ENCODE data around the gene CTNNA3. TPM values are rescaled to one million over a fixed set of nuclear protein-coding genes. Genes with fewer than 3 reads are reported as not detected.

The CTNNA3 gene
- total RNA-seq, 4 donors from 2014 or later: 1.2 to 7.1 (median 1.3) TPM

GRCh38 chr10:66564287-66564686 lies 1131.7 kb downstream of the CTNNA3 start:
- no peak for TF ChIP-seq CTCF (IDR thresholded peaks at IDR 0.05)
- ATAC-seq (ENCODE audit: low FRiP score) (no peak), DNase-seq (ENCODE audit: low spot score) (no peak)

- DNase-seq (ENCODE audit: low spot score): no peak
- no peak for ATAC-seq (ENCODE audit: low FRiP score)
- no peak for TF ChIP-seq CTCF (IDR thresholded peaks at IDR 0.05)
Observed at GRCh38 chr10:66555061-66555460, 1140.9 kb downstream of the CTNNA3 start.

GRCh38 chr10:66552331-66552730 lies 1143.7 kb downstream of the CTNNA3 start:
- ATAC-seq (ENCODE audit: low FRiP score): no peak
- no peak for TF ChIP-seq CTCF (IDR thresholded peaks at IDR 0.05)

GRCh38 chr10:66550351-66550750 lies 1145.6 kb downstream of the CTNNA3 start:
- DNase-seq (ENCODE audit: low spot score): no peak
- ATAC-seq (ENCODE audit: low FRiP score): no peak
- no peak for TF ChIP-seq CTCF (IDR thresholded peaks at IDR 0.05)

More at GRCh38 chr10:66552331-66552730, 1143.7 kb downstream of the CTNNA3 start:
- no peak for DNase-seq (ENCODE audit: low spot score)

GRCh38 chr10:66538908-66539307 lies 1157.1 kb downstream of the CTNNA3 start:
- ATAC-seq (ENCODE audit: low FRiP score) (no peak), DNase-seq (ENCODE audit: low spot score) (no peak)
- no peak for TF ChIP-seq CTCF (IDR thresholded peaks at IDR 0.05)

GRCh38 chr10:66538371-66538770 lies 1157.6 kb downstream of the CTNNA3 start:
- no peak for DNase-seq (ENCODE audit: low spot score)
- no peak for ATAC-seq (ENCODE audit: low FRiP score)
- TF ChIP-seq CTCF (IDR thresholded peaks at IDR 0.05): no peak

- DNase-seq (ENCODE audit: low spot score): no peak
- no peak for ATAC-seq (ENCODE audit: low FRiP score)
Observed at GRCh38 chr10:66537186-66537585, 1158.8 kb downstream of the CTNNA3 start.

More at GRCh38 chr10:66537186-66537585, 1158.8 kb downstream of the CTNNA3 start:
- no peak for TF ChIP-seq CTCF (IDR thresholded peaks at IDR 0.05)

Measured in omental fat pad (tissue), 4 donors.